Measurements from ENCODE around the gene COL18A1. TPM values are rescaled to one million over a fixed set of nuclear protein-coding genes. Genes with fewer than 3 reads are reported as not detected.

Gene COL18A1
- total RNA-seq, 1 experiment from 2014 or later: 353 TPM

DNA sequence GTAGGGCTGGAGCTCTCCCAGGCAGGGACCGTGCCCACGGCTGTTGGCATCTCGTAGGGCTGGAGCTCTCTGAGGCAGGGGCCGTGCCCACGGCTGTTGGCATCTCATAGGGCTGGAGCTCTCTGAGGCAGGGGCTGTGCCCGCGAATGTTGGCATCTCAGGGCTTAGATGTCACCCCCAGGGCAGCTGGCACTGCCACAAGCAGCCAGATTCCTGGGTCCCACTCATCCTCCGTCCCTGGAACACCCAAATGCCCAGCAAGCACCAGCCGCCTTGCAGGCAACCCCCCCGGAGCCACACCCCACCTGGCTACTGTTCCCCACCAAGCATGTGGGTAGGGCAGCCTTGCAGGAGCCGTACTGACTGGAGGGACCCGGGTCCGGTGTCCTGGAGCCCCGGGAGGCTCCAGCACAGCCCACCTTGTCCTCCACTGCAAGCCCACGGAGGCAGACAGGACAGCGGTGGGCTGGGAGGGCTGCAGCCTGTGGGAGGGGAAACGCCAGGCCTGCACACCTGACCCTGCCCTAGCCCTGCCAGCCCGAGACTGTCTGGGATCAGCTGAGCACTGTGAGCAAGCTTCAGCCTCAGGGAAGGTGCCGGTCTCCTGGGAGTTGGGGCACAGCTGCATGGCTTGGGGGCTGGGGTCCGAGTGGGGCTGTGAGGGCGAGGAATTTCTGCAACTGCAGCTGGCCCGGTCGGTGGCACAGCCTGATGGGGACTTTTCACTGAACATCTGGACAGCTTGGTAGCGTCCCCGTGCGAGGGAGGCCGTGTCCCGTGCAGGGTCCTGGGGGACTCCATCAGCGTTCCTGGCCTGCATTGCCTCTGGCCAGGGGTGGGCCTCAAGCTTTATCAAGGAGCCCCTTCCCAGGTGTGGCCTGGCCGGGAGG, 53.6 kb downstream of the COL18A1 start:
- no peak for DNase-seq (ENCODE audit: low spot score)
- in situ Hi-C loops (cut with HindIII; ENCODE audit: low sequenced_read_pairs): no loop called here

DNA sequence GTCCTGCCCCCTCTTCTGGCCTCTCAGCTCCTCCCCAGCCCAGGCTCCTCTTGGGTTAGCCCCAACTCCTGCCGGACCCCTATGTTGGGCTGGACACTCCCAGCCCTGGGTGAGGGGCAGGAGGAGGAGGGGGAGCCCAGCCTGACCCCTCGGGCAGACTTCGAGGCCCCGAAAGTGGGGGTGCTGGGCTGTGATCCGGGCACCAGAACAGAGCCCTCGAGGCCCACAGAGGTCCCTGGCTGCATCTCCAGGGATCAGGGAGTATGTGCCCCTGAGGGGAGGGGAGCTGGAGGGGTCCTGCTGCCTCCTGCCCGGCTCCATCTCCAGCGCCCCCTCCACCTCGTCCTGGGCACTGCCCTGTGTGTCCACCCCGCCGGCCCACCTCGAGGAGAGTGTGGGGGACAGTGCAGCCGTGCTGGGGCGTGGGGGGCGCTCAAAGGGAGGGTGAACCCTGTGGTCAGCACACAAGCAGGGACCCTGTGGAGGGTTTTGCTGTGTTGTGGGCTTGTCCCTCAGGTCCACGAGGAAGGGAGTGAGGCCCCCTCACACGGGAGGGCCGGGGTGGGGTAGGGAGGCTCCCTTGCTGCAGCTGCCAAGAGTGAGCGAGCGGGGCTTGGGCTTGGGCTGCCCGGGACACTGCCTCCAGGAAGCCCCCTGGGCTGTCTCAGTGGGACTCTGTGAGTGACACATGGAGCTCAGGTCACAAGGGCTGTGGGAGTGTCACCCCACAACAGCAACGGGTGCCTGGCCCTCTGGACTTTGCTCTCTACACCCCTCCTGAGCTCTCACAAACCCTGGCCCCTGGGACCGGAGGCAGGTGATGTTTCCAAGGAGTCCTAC, 54.4 kb downstream of the COL18A1 start:
- DNase-seq (ENCODE audit: low spot score): no peak
- in situ Hi-C loops (cut with HindIII; ENCODE audit: low sequenced_read_pairs): no loop called here

GRCh38 chr21:45460011-45460565, 55.1 kb downstream of the COL18A1 start:
- in situ Hi-C loops (cut with HindIII; ENCODE audit: low sequenced_read_pairs): no loop called here
- DNase-seq (ENCODE audit: low spot score): no peak

- no peak for DNase-seq (ENCODE audit: low spot score)
- in situ Hi-C loops (cut with HindIII; ENCODE audit: low sequenced_read_pairs): no loop called here
Measured at GRCh38 chr21:45460611-45461368, 55.8 kb downstream of the COL18A1 start.

DNA sequence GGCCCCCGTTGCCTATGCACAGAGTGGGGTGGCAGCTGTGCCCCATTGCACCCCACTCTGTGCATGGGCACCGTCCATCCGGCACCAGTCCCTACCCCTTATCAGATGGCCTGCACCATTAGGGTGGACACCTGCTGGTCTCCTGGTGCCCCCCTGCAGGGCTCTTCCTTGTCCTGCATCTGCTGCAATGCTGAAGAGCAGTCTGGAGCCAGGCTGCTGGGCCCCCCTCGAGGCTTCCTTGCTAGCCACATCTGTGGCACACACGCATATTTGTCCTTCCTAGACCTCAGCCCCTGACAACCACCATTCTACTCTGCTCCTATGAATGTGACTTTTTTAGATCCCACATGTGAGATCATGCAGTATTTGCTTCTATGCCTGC, 56.4 kb downstream of the COL18A1 start:
- DNase-seq (ENCODE audit: low spot score): no peak
- in situ Hi-C loops (cut with HindIII; ENCODE audit: low sequenced_read_pairs): no loop called here

- in situ Hi-C loops (cut with HindIII; ENCODE audit: low sequenced_read_pairs): no loop called here
- no peak for DNase-seq (ENCODE audit: low spot score)
Measured at GRCh38 chr21:45461806-45462341, 56.9 kb downstream of the COL18A1 start.

DNA sequence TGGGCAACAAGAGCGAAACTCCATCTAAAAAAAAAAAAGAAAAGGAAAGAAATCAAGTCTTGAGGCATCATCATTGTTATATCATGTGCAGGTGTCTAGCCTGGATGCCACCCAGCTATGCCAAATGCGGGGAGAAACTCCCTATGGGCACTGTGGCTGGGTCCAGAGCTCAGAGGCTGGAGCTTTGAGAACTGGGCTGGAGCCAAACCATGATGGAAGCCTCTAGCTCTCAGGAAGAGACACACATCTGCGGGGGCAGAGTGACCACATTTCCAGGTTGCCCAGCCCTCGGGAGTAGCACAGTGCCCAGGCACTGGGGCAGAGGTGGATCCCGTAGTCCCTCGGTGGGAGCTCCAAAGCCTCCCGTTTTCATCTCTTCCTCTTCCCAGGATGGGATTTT, 58.9 kb downstream of the COL18A1 start:
- in situ Hi-C loops (cut with HindIII; ENCODE audit: low sequenced_read_pairs): no loop called here
- no peak for DNase-seq (ENCODE audit: low spot score)

GRCh38 chr21:45464309-45464708, 59.3 kb downstream of the COL18A1 start:
- no peak for DNase-seq (ENCODE audit: low spot score)
- in situ Hi-C loops (cut with HindIII; ENCODE audit: low sequenced_read_pairs): no loop called here

- in situ Hi-C loops (cut with HindIII; ENCODE audit: low sequenced_read_pairs): no loop called here
- no peak for DNase-seq (ENCODE audit: low spot score)
Measured at GRCh38 chr21:45465105-45465504, 60.1 kb downstream of the COL18A1 start.

DNA sequence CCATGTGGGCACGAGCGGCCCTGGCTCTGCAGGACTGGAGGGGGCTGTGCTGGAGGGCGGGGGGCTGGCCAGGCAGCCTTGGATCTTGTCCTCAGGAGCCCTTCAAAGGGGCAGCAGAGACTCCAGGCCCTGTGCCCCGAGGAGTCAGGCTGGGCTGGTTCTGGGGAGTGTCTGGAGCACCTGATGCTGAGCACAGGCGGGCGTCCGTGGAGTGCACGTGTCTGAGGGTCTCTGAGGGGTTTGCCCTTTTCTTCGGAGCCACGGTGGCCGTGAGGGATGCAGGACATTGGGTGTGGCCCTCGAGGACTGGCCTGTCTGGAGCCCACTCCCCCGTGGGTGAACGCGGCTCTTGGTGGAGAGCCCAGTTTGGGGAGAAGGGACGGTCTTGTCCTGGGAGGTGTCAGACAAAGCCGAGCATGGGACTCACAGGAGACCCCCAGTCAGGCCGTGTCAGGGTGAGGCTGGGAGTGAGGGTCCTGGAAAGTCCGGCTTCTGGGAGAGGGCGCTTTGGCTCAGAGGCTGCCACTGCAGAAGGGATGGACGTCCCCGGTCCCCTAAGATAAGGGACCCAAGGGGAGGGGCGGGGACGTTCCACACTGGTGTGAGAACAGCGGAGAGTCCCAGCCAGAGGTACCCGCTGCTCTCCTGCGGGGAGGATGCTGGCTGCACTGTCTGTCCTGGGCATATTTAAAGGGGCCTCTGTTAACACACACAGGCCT, 60.8 kb downstream of the COL18A1 start:
- in situ Hi-C loops (cut with HindIII; ENCODE audit: low sequenced_read_pairs): no loop called here
- no peak for DNase-seq (ENCODE audit: low spot score)

DNA sequence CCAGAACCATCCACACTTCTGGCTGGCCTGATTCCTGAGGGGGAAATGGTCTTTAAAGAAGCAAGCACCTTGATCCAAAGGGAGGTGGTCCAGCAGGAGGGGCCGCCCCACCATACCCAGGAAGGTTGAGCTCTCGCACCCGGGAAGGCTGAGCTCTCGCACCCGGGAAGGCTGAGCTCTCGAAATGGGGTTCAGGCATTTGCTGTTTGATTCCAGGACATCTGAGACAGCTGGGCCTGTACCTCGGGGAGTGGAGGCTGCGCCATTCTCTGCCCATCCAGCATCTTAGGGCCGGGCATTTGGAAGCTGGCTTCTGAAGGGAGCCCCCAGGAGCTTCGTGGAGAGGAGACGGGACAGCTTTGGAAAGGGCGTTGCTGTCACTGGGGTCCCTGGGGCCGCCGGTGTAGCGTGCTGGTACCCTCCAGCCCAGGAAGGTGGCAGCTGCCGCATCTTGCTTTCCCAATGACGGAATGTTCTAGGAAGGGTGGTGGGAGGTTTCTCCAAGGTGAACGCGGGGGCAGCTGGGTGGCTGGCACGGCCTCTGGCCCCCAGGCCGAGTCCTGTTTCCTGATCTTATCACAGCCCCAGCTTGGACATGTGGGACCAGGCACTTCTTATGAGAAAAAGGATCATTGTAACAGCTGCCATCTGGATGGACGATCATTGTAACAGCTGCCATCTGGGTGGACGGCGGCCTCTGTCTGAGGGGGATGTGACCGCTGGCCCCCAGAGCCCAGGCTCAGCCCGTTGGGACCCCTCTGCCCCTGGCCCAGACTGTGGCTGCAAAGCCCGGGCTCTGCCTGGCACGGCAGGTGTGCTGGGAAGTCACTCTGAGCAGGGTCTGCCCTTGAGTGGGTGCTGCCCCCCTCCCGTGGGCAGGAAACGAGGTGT, 61.6 kb downstream of the COL18A1 start:
- in situ Hi-C loops (cut with HindIII; ENCODE audit: low sequenced_read_pairs): no loop called here
- DNase-seq (ENCODE audit: low spot score): no peak

- no peak for DNase-seq (ENCODE audit: low spot score)
- in situ Hi-C loops (cut with HindIII; ENCODE audit: low sequenced_read_pairs): no loop called here
Measured at GRCh38 chr21:45467221-45467779, 62.3 kb downstream of the COL18A1 start.

DNA sequence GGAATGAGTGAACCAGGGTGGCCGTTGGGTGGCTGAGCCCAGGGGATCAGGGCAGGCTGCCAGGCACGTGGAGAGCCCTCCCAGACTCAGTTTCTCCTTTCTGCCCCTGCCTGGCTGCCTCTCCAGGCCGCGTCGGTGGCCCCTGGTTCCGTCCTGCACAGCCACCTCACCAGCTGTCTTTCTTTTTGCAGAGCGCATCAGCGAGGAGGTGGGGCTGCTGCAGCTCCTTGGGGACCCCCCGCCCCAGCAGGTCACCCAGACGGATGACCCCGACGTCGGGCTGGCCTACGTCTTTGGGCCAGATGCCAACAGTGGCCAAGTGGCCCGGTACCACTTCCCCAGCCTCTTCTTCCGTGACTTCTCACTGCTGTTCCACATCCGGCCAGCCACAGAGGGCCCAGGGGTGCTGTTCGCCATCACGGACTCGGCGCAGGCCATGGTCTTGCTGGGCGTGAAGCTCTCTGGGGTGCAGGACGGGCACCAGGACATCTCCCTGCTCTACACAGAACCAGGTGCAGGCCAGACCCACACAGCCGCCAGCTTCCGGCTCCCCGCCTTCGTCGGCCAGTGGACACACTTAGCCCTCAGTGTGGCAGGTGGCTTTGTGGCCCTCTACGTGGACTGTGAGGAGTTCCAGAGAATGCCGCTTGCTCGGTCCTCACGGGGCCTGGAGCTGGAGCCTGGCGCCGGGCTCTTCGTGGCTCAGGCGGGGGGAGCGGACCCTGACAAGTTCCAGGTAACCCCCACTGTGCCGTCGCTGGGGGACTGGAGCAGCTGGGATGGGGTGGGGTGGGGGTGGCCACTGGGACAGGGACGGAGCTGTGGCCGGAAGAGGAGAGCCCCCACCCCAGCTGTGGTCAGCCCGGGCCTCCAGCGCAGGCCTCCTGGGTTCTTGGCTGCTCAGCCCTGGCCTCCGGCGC, 63.3 kb downstream of the COL18A1 start:
- in situ Hi-C loops (cut with HindIII; ENCODE audit: low sequenced_read_pairs): no loop called here
- no peak for DNase-seq (ENCODE audit: low spot score)

GRCh38 chr21:45468971-45469272, 64.0 kb downstream of the COL18A1 start:
- DNase-seq (ENCODE audit: low spot score): no peak
- in situ Hi-C loops (cut with HindIII; ENCODE audit: low sequenced_read_pairs): no loop called here

DNA sequence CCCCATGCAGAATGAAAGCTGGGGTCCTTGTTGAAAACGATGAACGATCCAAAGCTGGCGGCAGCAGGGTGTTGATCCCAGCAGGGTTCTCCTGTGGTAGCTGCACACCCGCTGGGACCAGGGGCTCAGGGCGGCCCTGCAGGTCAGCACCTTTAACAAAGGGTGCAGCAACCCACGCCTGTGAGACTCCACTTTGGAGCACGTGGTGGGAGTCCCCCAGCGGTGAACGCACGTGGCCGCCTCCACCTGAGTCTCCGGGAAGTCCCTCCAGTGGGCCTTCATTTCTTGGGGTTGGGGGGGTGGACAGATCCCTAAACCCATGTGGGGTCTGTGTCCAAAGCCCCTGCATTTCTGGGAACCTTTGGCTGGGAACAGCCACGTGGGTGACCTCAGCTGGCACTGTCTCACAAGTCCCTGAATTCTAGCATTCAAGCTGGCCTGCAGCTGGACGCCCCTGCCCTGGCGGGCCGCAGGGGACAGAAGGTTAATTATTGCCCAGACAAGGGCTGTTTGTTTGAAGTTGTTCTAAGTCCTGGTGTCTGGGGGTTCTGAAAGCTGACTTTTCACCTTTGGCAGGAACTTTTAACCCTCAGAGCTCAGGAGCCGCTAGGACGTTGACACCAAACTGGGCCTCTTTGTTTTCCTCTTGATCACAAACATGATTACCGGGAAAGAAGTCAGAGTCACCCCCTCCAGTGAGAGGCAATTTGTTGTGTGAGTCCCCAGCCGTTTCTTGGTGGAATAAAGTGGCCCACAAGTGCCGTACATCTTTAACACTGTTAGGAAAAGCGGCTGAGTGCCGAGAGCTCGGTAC, 64.5 kb downstream of the COL18A1 start:
- no peak for DNase-seq (ENCODE audit: low spot score)
- in situ Hi-C loops (cut with HindIII; ENCODE audit: low sequenced_read_pairs): no loop called here

DNA sequence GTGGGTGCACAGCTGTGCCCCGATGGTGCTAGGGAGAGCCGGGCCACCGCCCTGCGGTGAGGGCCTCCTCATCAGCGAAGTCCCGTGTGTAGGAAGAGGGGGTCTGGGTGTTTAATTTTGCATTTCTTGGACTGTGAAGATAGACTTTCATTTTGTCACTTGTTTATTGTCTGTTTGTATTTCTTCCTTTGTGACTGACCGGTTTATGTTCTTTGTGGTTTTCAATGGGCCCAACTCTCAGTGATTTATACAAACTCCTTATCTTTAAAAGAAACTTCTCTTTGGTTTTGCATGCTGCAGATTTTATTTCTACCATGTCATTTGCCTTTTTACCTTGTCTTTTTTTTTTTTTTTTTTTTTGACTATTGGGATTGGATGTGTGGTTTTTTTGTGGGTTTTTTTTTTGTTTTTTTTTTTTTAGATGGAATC, 65.1 kb downstream of the COL18A1 start:
- in situ Hi-C loops (cut with HindIII; ENCODE audit: low sequenced_read_pairs): no loop called here
- DNase-seq (ENCODE audit: low spot score): no peak
